OCI-M1 (cell line): Measurements from ENCODE around the gene ATXN10.

Experiments
- DNase-seq: peaks from one replicate; lab custom pipeline; 2025; lab: John Stamatoyannopoulos, UW

The ATXN10 gene

DNA sequence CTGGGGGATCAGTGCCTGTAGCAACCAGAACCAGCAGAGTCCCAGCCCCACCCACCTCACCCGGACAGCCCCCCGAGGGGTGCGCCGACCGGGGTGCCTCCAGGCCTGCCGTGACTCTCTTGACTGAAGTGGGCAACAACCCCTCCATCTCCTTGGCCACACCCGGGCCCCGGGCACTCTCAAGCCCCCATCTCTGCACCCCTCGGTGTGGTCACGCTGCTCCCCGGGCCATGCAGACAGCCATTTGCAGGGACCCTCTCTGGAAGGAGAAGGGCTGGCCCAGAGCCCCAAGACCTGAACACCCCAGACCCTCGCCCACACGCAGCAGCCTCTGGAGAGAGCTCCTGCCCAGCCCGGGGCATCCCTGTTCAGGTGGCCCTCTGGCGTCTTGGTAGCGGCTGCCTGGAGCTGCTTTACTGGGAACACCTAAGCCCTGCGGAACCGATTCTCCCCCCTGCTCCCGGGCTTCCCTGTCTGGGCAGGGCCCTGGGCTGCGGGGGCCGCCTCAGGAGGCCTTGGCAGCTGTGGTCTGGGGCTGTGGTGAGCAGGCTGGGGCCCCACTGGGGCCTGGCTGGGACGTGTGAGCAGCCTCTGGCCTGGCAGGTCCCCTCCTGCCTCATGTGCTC, 220.5 kb downstream of the ATXN10 start:
- no peak for DNase-seq

DNA sequence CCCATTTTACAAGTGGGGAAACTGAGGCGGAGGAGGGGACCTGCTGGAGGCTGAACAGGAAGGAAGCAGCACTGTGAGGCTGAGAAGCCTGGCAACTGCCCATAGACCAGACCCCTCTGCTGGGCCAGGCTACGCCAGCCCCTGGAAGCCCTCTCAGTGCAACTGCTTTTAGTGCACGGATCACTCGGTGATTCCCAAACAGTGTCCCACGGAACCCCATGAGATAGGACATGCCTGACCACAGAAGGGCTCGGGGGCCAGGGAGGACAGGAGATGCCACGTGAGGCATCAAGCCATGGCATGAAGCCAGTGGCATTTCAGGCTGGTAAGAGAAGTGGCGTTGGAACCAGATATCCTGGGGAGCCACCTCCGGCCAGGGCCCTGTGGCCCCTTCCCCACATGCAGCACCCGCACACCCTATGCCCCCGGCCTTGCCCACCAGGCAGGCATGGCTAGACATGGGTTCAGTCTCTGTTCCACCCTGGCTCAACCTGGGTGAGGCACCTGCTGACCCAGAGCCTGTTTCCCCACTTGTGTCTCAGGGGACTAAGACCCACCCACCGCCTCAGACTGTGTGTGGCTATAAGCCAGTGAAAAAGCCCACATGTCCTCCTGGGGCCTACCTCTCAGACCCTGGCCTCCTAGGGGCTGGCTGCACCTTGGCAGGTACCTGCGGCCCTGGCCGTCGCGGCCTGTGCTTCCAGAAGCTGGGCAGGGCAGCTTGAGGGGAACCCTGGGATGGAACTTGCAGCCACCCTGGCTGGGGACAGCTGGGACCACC, 221.2 kb downstream of the ATXN10 start:
- no peak for DNase-seq

DNA sequence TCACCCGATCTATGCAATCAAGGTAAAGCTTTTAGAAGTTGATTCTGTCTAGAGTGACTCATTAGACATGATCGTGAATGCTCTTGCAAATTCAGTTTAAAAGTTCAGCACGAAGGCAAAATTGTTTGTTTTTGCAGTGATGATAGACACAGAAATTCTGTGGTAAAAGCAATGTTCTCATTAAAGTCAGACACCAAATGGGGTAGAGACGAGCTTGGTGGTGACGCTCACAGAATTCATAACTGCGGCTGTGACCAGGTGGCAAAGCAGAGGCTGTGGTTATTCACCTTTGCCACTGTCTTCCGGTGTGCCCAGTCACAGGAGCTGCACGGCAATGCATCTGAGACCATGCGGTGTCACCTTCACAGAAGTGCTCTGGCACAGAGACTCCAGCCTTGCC, 221.9 kb downstream of the ATXN10 start:
- no peak for DNase-seq
